ENCODE measurements around the gene ADD1.

- TF ChIP-seq EZH2 (IDR thresholded peaks at IDR 0.05; ENCODE audit: borderline replicate concordance, low read length) (no peak), CTCF (conservative IDR thresholded peaks at IDR 0.05 in 1 of 2, IDR thresholded peaks at IDR 0.05 in 1 of 2; ENCODE audit: extremely low read depth in 1 of 2, insufficient read depth in 1 of 2, low read depth in 1 of 2, low read length in 2 of 2) (no peak)
These were observed 419 bp downstream of the ADD1 start for GRCh38 chr4:2843941-2844584.

All from mammary epithelial cell (primary cell).